A549 (cell line): ENCODE data around the gene RAPGEF5.

Experiments used
- CBX2 ChIP-seq: fragments of 200-600 bp; sonication (generic); IDR thresholded peaks from 2 replicates; pipeline ENCODE4 v1.6.1; 2016; ENCODE audit warnings: low read depth, mild to moderate bottlenecking, borderline replicate concordance
- CTCF ChIP-seq: fragments of >200 bp; sonication (Bioruptor Twin); formaldehyde crosslinking; IDR thresholded peaks from 3 replicates; pipeline ENCODE4 v1.5.1; 2016
- ESRRA ChIP-seq: fragments of 150-350 bp; IDR thresholded peaks from 2 replicates; pipeline ENCODE4 v1.6.1; 2014; ENCODE audit warnings: mild to moderate bottlenecking, low read length, borderline replicate concordance
- JUNB ChIP-seq: fragments of >200 bp; sonication (Bioruptor Twin); formaldehyde crosslinking; IDR thresholded peaks from 2 replicates; pipeline ENCODE4 v1.6.1; 2016
- POLR2A ChIP-seq: IDR thresholded peaks from 2 replicates; pipeline ENCODE4 v1.6.1; 2012; ENCODE audit warnings: mild to moderate bottlenecking, low read length
- USF2 ChIP-seq: fragments of 450-650 bp; IDR thresholded peaks from 2 replicates; pipeline ENCODE4 v1.6.1; 2014; ENCODE audit warnings: antibody characterized with exemption

GRCh38 chr7:22075561-22075960 lies 281.4 kb downstream of the RAPGEF5 start:
- TF ChIP-seq JUNB (no peak), CBX2 (no peak), POLR2A (no peak), USF2 (no peak), CTCF (no peak), ESRRA (no peak)
